Measurements from ENCODE around the gene RANBP2. TPM values are rescaled to one million over a fixed set of nuclear protein-coding genes. Genes with fewer than 3 reads are reported as not detected.

The RANBP2 gene
- total RNA-seq, 1 donor from 2014 or later, result 67.7 TPM

DNA sequence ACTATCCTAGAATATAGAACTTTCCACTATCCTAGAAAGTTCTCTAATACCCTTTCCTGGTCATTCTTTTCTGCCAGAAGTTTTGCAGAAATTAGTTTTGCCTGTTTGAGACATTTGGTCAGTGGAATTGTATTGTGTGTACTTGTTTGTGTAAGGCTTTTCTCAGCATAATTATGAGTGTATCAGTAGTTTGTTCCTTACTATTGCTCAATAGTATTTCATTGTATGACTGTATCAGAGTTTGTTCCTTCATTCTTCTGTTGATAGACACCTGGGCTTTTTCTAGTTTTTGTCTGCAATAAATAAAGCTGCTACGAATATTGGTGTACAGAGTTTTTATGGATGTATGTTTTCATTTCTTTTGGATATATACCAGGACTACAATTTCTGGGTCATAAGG is 94.5 kb downstream of the RANBP2 start:
- H3K4me3 Mint-ChIP-seq (ENCODE audit: unreplicated experiment), result no peak overlapping the region
- H3K27ac Mint-ChIP-seq (ENCODE audit: unreplicated experiment), result no peak overlapping the region
- no peaks in the 10 kb centered on the region for H3K4me1 Mint-ChIP-seq (ENCODE audit: unreplicated experiment)
- no peaks in the 10 kb centered on the region for H3K27me3 Mint-ChIP-seq (ENCODE audit: unreplicated experiment)
- H3K9me3 Mint-ChIP-seq (ENCODE audit: unreplicated experiment), result peaks cover 9% of the 10 kb centered on the region
- H3K36me3 Mint-ChIP-seq (ENCODE audit: low read depth, unreplicated experiment), result peaks cover 30% of the 10 kb centered on the region
- TF ChIP-seq, protein P1, sequence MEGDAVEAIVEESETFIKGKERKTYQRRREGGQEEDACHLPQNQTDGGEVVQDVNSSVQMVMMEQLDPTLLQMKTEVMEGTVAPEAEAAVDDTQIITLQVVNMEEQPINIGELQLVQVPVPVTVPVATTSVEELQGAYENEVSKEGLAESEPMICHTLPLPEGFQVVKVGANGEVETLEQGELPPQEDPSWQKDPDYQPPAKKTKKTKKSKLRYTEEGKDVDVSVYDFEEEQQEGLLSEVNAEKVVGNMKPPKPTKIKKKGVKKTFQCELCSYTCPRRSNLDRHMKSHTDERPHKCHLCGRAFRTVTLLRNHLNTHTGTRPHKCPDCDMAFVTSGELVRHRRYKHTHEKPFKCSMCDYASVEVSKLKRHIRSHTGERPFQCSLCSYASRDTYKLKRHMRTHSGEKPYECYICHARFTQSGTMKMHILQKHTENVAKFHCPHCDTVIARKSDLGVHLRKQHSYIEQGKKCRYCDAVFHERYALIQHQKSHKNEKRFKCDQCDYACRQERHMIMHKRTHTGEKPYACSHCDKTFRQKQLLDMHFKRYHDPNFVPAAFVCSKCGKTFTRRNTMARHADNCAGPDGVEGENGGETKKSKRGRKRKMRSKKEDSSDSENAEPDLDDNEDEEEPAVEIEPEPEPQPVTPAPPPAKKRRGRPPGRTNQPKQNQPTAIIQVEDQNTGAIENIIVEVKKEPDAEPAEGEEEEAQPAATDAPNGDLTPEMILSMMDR (IDR thresholded peaks at IDR 0.05; ENCODE audit: unreplicated experiment), result no peak
- DNase-seq (ENCODE audit: low spot score), result no peak

- DNase-seq (ENCODE audit: low spot score), result no peak
- peaks cover 18% of the 10 kb centered on the region for H3K36me3 Mint-ChIP-seq (ENCODE audit: low read depth, unreplicated experiment)
- H3K27me3 Mint-ChIP-seq (ENCODE audit: unreplicated experiment), result no peaks in the 10 kb centered on the region
- no peaks in the 10 kb centered on the region for H3K4me1 Mint-ChIP-seq (ENCODE audit: unreplicated experiment)
- TF ChIP-seq, protein P1 (IDR thresholded peaks at IDR 0.05; ENCODE audit: unreplicated experiment), result no peak
- no peak overlapping the region for H3K27ac Mint-ChIP-seq (ENCODE audit: unreplicated experiment)
- no peak overlapping the region for H3K4me3 Mint-ChIP-seq (ENCODE audit: unreplicated experiment)
- H3K9me3 Mint-ChIP-seq (ENCODE audit: unreplicated experiment), result no peaks in the 10 kb centered on the region
Measured at GRCh38 chr2:108820482-108820881, 101.2 kb downstream of the RANBP2 start.

GRCh38 chr2:108823286-108823685 is 104.0 kb downstream of the RANBP2 start:
- TF ChIP-seq, protein P1 (IDR thresholded peaks at IDR 0.05; ENCODE audit: unreplicated experiment), result no peak
- Mint-ChIP-seq H3K4me1 (ENCODE audit: unreplicated experiment) (no peaks in the 10 kb centered on the region), H3K4me3 (ENCODE audit: unreplicated experiment) (no peak overlapping the region), H3K27ac (ENCODE audit: unreplicated experiment) (no peak overlapping the region), H3K9me3 (ENCODE audit: unreplicated experiment) (no peaks in the 10 kb centered on the region), H3K27me3 (ENCODE audit: unreplicated experiment) (no peaks in the 10 kb centered on the region), H3K36me3 (ENCODE audit: low read depth, unreplicated experiment) (peaks cover 14% of the 10 kb centered on the region)
- no peak for DNase-seq (ENCODE audit: low spot score)

GRCh38 chr2:108824316-108825070 is 105.2 kb downstream of the RANBP2 start:
- Mint-ChIP-seq H3K4me1 (ENCODE audit: unreplicated experiment) (no peaks in the 10 kb centered on the region), H3K4me3 (ENCODE audit: unreplicated experiment) (no peak overlapping the region), H3K27me3 (ENCODE audit: unreplicated experiment) (no peaks in the 10 kb centered on the region), H3K27ac (ENCODE audit: unreplicated experiment) (no peak overlapping the region), H3K36me3 (ENCODE audit: low read depth, unreplicated experiment) (peaks cover 9% of the 10 kb centered on the region), H3K9me3 (ENCODE audit: unreplicated experiment) (no peaks in the 10 kb centered on the region)
- TF ChIP-seq, protein P1 (IDR thresholded peaks at IDR 0.05; ENCODE audit: unreplicated experiment), result no peak
- no peak for DNase-seq (ENCODE audit: low spot score)

- Mint-ChIP-seq H3K27ac (ENCODE audit: unreplicated experiment) (no peak overlapping the region), H3K4me3 (ENCODE audit: unreplicated experiment) (no peak overlapping the region), H3K27me3 (ENCODE audit: unreplicated experiment) (no peaks in the 10 kb centered on the region), H3K4me1 (ENCODE audit: unreplicated experiment) (no peaks in the 10 kb centered on the region), H3K36me3 (ENCODE audit: low read depth, unreplicated experiment) (peaks cover 2% of the 10 kb centered on the region), H3K9me3 (ENCODE audit: unreplicated experiment) (no peaks in the 10 kb centered on the region)
- TF ChIP-seq, protein P1 (IDR thresholded peaks at IDR 0.05; ENCODE audit: unreplicated experiment), result no peak
- no peak for DNase-seq (ENCODE audit: low spot score)
Measured at GRCh38 chr2:108825254-108825653, 106.0 kb downstream of the RANBP2 start.

All from endothelial cell (in vitro differentiated cells).